B cell (primary cell): Measurements from ENCODE around the gene DOK5.

ENCODE experiments used
- EZH2 ChIP-seq: IDR thresholded peaks from 2 replicates; pipeline ENCODE4 v1.6.1; 2012; ENCODE audit warnings: borderline replicate concordance, low read depth, mild to moderate bottlenecking, moderate library complexity, low read length; ENCODE audit not compliant: insufficient read depth, poor library complexity, severe bottlenecking
- TF ChIP-seq, protein P1 (sequence below): fragments of 200-600 bp; IDR thresholded peaks from one replicate; pipeline ENCODE4 v1.8.0; 2022; ENCODE audit warnings: antibody characterized with exemption, mild to moderate bottlenecking

DNA sequence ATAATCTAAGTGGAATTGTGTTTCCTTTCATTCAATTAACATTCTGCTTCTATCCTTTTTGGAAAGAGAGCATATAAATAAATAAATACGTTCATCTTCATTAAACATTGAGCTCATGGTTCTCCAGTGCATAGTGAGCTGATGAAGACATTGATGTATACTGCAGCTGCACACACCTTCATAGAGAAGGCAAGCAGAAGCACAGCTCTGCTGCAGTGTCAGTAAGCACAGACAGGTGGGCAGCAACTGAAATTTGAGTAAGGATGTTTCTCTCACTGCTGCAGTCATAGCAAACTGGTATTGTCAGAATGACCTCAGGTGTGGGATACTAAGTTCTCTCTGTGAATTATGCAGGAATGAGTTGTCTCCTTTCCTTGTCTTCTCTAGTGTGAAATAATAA is 202.9 kb downstream of the DOK5 start:
- TF ChIP-seq, protein P1, sequence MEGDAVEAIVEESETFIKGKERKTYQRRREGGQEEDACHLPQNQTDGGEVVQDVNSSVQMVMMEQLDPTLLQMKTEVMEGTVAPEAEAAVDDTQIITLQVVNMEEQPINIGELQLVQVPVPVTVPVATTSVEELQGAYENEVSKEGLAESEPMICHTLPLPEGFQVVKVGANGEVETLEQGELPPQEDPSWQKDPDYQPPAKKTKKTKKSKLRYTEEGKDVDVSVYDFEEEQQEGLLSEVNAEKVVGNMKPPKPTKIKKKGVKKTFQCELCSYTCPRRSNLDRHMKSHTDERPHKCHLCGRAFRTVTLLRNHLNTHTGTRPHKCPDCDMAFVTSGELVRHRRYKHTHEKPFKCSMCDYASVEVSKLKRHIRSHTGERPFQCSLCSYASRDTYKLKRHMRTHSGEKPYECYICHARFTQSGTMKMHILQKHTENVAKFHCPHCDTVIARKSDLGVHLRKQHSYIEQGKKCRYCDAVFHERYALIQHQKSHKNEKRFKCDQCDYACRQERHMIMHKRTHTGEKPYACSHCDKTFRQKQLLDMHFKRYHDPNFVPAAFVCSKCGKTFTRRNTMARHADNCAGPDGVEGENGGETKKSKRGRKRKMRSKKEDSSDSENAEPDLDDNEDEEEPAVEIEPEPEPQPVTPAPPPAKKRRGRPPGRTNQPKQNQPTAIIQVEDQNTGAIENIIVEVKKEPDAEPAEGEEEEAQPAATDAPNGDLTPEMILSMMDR = no peak
- no peak for TF ChIP-seq EZH2
